Astrocyte (in vitro differentiated cells and primary cell): ENCODE measurements around the gene PDE11A. TPM values are rescaled to one million over a fixed set of nuclear protein-coding genes. Genes with fewer than 3 reads are reported as not detected.
A peak's percentile ranks its signal among the peaks of the same experiment; 100 is the strongest.

Source experiments
- DNase-seq: peaks from one replicate; pipeline ENCODE4 v3.0.0-alpha.2; 2010; ENCODE audit warnings: low read depth
- FAIRE-seq: peaks from 2 replicates; lab custom pipeline; 2011; peaks lifted over from hg19 to GRCh38; lab: Jason Lieb, UNC
- H2AFZ ChIP-seq: 2 replicates; pipeline ENCODE4 v1.6.0; 2012; ENCODE audit warnings: low read depth, low read length, inconsistent platforms
- H3K27ac ChIP-seq: 2 replicates; pipeline ENCODE4 v1.5.1; 2011; ENCODE audit warnings: low read depth, low read length, inconsistent platforms
- H3K27me3 ChIP-seq: 2 replicates; pipeline ENCODE4 v1.6.0; 2011; ENCODE audit warnings: low read length, inconsistent platforms; ENCODE audit not compliant: insufficient read depth
- H3K36me3 ChIP-seq: 2 replicates; pipeline ENCODE4 v1.5.1; 2011; ENCODE audit warnings: low read length, inconsistent platforms; ENCODE audit not compliant: insufficient read depth
- H3K4me1 ChIP-seq: 2 replicates; pipeline ENCODE4 v1.5.1; 2011; ENCODE audit warnings: low read length, inconsistent platforms; ENCODE audit not compliant: insufficient read depth
- H3K4me2 ChIP-seq: 2 replicates; pipeline ENCODE4 v1.6.0; 2012; ENCODE audit warnings: low read length, inconsistent platforms
- H3K4me3 ChIP-seq: 2 replicates; pipeline ENCODE4 v1.5.1; 2011; ENCODE audit warnings: low read depth, mild to moderate bottlenecking, low read length, inconsistent platforms; ENCODE audit not compliant: insufficient read depth
- H3K79me2 ChIP-seq: 2 replicates; pipeline ENCODE4 v1.6.0; 2012; ENCODE audit warnings: mild to moderate bottlenecking, low read length, inconsistent platforms; ENCODE audit not compliant: insufficient read depth
- H3K9ac ChIP-seq: 2 replicates; pipeline ENCODE4 v1.6.0; 2012; ENCODE audit warnings: mild to moderate bottlenecking, low read length, inconsistent platforms
- H3K9me3 ChIP-seq: 2 replicates; pipeline ENCODE4 v1.5.1; 2012; ENCODE audit warnings: low read depth, mild to moderate bottlenecking, low read length, inconsistent platforms; ENCODE audit not compliant: insufficient read depth
- H4K20me1 ChIP-seq: 2 replicates; pipeline ENCODE4 v1.6.0; 2012; ENCODE audit warnings: low read length, inconsistent platforms; ENCODE audit not compliant: insufficient read depth
- H3K27ac Mint-ChIP-seq: one replicate; pipeline ENCODE4 v1.8.0; 2021; ENCODE audit warnings: mild to moderate bottlenecking, mixed read lengths; ENCODE audit not compliant: unreplicated experiment
- H3K27me3 Mint-ChIP-seq: one replicate; pipeline ENCODE4 v1.8.0; 2021; ENCODE audit warnings: low read depth, mixed read lengths; ENCODE audit not compliant: unreplicated experiment
- H3K36me3 Mint-ChIP-seq: one replicate; pipeline ENCODE4 v1.8.0; 2021; ENCODE audit warnings: low read depth, mixed read lengths; ENCODE audit not compliant: unreplicated experiment
- H3K4me1 Mint-ChIP-seq: one replicate; pipeline ENCODE4 v1.8.0; 2021; ENCODE audit warnings: low read depth, mixed read lengths; ENCODE audit not compliant: unreplicated experiment
- H3K4me3 Mint-ChIP-seq: one replicate; pipeline ENCODE4 v1.8.0; 2021; ENCODE audit warnings: mild to moderate bottlenecking, moderate library complexity, mixed read lengths; ENCODE audit not compliant: unreplicated experiment
- H3K9me3 Mint-ChIP-seq: one replicate; pipeline ENCODE4 v1.8.0; 2021; ENCODE audit warnings: mild to moderate bottlenecking, mixed read lengths; ENCODE audit not compliant: unreplicated experiment
- CTCF ChIP-seq: IDR thresholded peaks from 2 replicates; pipeline ENCODE4 v1.5.1; 2011; ENCODE audit warnings: low read depth, mild to moderate bottlenecking, inconsistent platforms, low read length, moderate library complexity; ENCODE audit not compliant: insufficient read depth
- EZH2 ChIP-seq: IDR thresholded peaks from 2 replicates; pipeline ENCODE4 v1.6.1; 2012; ENCODE audit warnings: mild to moderate bottlenecking, low read length, inconsistent platforms; ENCODE audit not compliant: insufficient read depth
- total RNA-seq: library from RNA; stranded (reverse); gene quantifications from 2 replicates; pipeline ENCODE4 v1.2.1, GENCODE V29; 2021

PDE11A gene
- total RNA-seq, 1 donor from 2014 or later: 0.45 TPM

GRCh38 chr2:178112202-178113152, 39.9 kb upstream of the PDE11A start, which contains the start of gene RBM45:
Gene RBM45, plus strand, starts transcription at chr2:178112437. Its CDS starts 110 bp downstream, at chr2:178112547.
- Histone ChIP-seq H3K4me2 (peak within 1 kb of the TSS; percentile 87), H3K9ac (peak within 1 kb of the TSS; percentile 86), H3K4me1 (no peaks in the 10 kb centered on the region), H3K79me2 (peaks cover 15% of the 10 kb centered on the region), H3K27me3 (no peaks in the 10 kb centered on the region), H3K36me3 (peaks cover 4% of the 10 kb centered on the region), H2AFZ (peak within 1 kb of the TSS; percentile 97), H3K9me3 (no peaks in the 10 kb centered on the region), H3K27ac (no peak within 1 kb of the TSS), H3K4me3 (peak within 1 kb of the TSS; percentile 92), H4K20me1 (peaks cover 4% of the 10 kb centered on the region)
- H3K36me3 Mint-ChIP-seq: no peaks in the 10 kb centered on the region
- H3K4me3 Mint-ChIP-seq: peak within 1 kb of the TSS; percentile 91
- no peaks in the 10 kb centered on the region for H3K27me3 Mint-ChIP-seq
- peaks cover 6% of the 10 kb centered on the region for H3K4me1 Mint-ChIP-seq
- FAIRE-seq (no peak), DNase-seq (peak; percentile 87)
- no peak for TF ChIP-seq EZH2
- TF ChIP-seq CTCF: peak; percentile 90
- H3K9me3 Mint-ChIP-seq: no peaks in the 10 kb centered on the region
- peak within 1 kb of the TSS; percentile 66 for H3K27ac Mint-ChIP-seq

GRCh38 chr2:178111743-178112142, 39.2 kb upstream of the PDE11A start:
- H3K4me1 ChIP-seq: no peaks in the 10 kb centered on the region
- FAIRE-seq (no peak), DNase-seq (no peak)
- TF ChIP-seq CTCF: no peak
- no peak for TF ChIP-seq EZH2
- Mint-ChIP-seq H3K27ac (no peak overlapping the region), H3K36me3 (no peaks in the 10 kb centered on the region), H3K9me3 (no peaks in the 10 kb centered on the region), H3K27me3 (no peaks in the 10 kb centered on the region), H3K4me3 (peak overlapping the region; percentile 62), H3K4me1 (peaks cover 6% of the 10 kb centered on the region)
- peaks cover 3% of the 10 kb centered on the region for H3K36me3 ChIP-seq
- peak overlapping the region; percentile 97 for H2AFZ ChIP-seq
- H4K20me1 ChIP-seq: peaks cover 4% of the 10 kb centered on the region
- H3K4me2 ChIP-seq: peak overlapping the region; percentile 87
- H3K4me3 ChIP-seq: no peak overlapping the region
- H3K79me2 ChIP-seq: peaks cover 15% of the 10 kb centered on the region
- no peaks in the 10 kb centered on the region for H3K27me3 ChIP-seq
- H3K9me3 ChIP-seq: no peaks in the 10 kb centered on the region
- no peak overlapping the region for H3K27ac ChIP-seq
- no peak overlapping the region for H3K9ac ChIP-seq
